NCI-H187 treated with DMSO at 0.1 percent for 48 hours (cell line): Measurements from ENCODE around the gene DPF1.

Experiments
- DNase-seq: peaks from one replicate; lab custom pipeline; 2025; lab: John Stamatoyannopoulos, UW

Gene DPF1

GRCh38 chr19:38163419-38164290, 60.4 kb downstream of the DPF1 start:
- DNase-seq: no peak

- DNase-seq: no peak
Observed at GRCh38 chr19:38162632-38163031, 61.4 kb downstream of the DPF1 start.

GRCh38 chr19:38162094-38162493, 61.9 kb downstream of the DPF1 start:
- no peak for DNase-seq
